ENCODE measurements around the gene SF3B3.
"Not testable (repeated sequence)": the region's sequence is repeated elsewhere in the genome, so short reads cannot be mapped to it uniquely, and the experiment has no call there.

The SF3B3 gene

GRCh38 chr16:70588565-70588964 is 64.9 kb downstream of the SF3B3 start:
- no peak for DNase-seq (ENCODE audit: low spot score)
- in situ Hi-C loops (cut with MboI; ENCODE audit: low pct_unique_long_range_greater_than_20kb, low sequenced_read_pairs, unreplicated experiment), result no loop called here
- TF ChIP-seq, protein P1, sequence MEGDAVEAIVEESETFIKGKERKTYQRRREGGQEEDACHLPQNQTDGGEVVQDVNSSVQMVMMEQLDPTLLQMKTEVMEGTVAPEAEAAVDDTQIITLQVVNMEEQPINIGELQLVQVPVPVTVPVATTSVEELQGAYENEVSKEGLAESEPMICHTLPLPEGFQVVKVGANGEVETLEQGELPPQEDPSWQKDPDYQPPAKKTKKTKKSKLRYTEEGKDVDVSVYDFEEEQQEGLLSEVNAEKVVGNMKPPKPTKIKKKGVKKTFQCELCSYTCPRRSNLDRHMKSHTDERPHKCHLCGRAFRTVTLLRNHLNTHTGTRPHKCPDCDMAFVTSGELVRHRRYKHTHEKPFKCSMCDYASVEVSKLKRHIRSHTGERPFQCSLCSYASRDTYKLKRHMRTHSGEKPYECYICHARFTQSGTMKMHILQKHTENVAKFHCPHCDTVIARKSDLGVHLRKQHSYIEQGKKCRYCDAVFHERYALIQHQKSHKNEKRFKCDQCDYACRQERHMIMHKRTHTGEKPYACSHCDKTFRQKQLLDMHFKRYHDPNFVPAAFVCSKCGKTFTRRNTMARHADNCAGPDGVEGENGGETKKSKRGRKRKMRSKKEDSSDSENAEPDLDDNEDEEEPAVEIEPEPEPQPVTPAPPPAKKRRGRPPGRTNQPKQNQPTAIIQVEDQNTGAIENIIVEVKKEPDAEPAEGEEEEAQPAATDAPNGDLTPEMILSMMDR (IDR thresholded peaks at IDR 0.05; ENCODE audit: extremely low read depth, insufficient read depth, missing control alignments), result no peak

DNA sequence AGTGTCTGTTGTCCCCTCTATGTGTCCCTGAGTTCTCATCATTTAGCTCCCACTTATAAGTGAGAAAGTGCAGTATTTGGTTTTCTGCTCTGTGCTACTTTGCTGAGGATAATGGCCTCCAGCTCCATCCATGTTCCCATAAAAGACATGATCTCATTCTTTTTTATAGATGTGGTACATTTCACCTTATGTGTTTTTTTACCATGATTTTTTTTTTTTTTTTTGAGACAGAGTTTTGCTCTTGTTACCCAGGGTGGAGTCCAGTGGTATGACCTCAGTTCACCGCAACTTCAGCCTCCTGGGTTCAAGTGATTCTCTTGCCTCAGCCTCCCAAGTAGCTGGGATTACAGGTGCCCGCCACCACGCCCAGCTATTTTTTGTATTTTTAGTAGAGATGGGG is 65.8 kb downstream of the SF3B3 start:
- in situ Hi-C loops (cut with MboI; ENCODE audit: low pct_unique_long_range_greater_than_20kb, low sequenced_read_pairs, unreplicated experiment); DNase-seq (ENCODE audit: low spot score): not testable (repeated sequence)

GRCh38 chr16:70589998-70590471 is 66.4 kb downstream of the SF3B3 start:
- TF ChIP-seq, protein P1 (IDR thresholded peaks at IDR 0.05; ENCODE audit: extremely low read depth, insufficient read depth, missing control alignments), result no peak
- DNase-seq (ENCODE audit: low spot score), result no peak
- in situ Hi-C loops (cut with MboI; ENCODE audit: low pct_unique_long_range_greater_than_20kb, low sequenced_read_pairs, unreplicated experiment), result no loop called here

- DNase-seq (ENCODE audit: low spot score), result no peak
- in situ Hi-C loops (cut with MboI; ENCODE audit: low pct_unique_long_range_greater_than_20kb, low sequenced_read_pairs, unreplicated experiment), result no loop called here
- TF ChIP-seq, protein P1 (IDR thresholded peaks at IDR 0.05; ENCODE audit: extremely low read depth, insufficient read depth, missing control alignments), result no peak
Measured at GRCh38 chr16:70590722-70591415, 67.3 kb downstream of the SF3B3 start.

- TF ChIP-seq, protein P1 (IDR thresholded peaks at IDR 0.05; ENCODE audit: extremely low read depth, insufficient read depth, missing control alignments), result no peak
- DNase-seq (ENCODE audit: low spot score), result no peak
- in situ Hi-C loops (cut with MboI; ENCODE audit: low pct_unique_long_range_greater_than_20kb, low sequenced_read_pairs, unreplicated experiment), result no loop called here
Measured at GRCh38 chr16:70591615-70592014, 68.0 kb downstream of the SF3B3 start.

- TF ChIP-seq, protein P1 (IDR thresholded peaks at IDR 0.05; ENCODE audit: extremely low read depth, insufficient read depth, missing control alignments), result no peak
- in situ Hi-C loops (cut with MboI; ENCODE audit: low pct_unique_long_range_greater_than_20kb, low sequenced_read_pairs, unreplicated experiment), result no loop called here
- no peak for DNase-seq (ENCODE audit: low spot score)
Measured at GRCh38 chr16:70592106-70592571, 68.5 kb downstream of the SF3B3 start.

DNA sequence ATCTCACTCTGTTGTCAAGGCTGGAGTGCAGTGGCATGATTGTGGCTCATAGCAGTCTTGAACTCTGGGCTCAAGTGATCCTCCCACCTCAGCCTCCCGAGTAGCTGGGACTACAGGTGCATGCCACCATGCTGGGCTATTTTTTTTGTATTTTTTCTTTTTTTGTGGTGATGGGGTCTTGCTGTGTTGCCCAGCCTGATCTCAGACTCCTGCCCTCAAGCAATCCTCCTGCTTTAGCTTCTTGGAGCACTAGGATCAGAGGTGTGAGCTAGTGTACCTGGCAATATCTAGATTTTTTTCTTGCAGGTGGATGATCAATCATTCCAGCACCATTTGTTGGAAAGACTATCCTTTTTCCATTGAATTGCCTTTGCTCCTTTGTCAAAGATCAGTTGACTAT is 69.9 kb downstream of the SF3B3 start:
- in situ Hi-C loops (cut with MboI; ENCODE audit: low pct_unique_long_range_greater_than_20kb, low sequenced_read_pairs, unreplicated experiment), result no loop called here
- DNase-seq (ENCODE audit: low spot score), result no peak

More for the DNA sequence above, 69.9 kb downstream of the SF3B3 start:
- TF ChIP-seq, protein P1 (IDR thresholded peaks at IDR 0.05; ENCODE audit: extremely low read depth, insufficient read depth, missing control alignments), result no peak
